ENCODE data around the gene MANF.

DNA sequence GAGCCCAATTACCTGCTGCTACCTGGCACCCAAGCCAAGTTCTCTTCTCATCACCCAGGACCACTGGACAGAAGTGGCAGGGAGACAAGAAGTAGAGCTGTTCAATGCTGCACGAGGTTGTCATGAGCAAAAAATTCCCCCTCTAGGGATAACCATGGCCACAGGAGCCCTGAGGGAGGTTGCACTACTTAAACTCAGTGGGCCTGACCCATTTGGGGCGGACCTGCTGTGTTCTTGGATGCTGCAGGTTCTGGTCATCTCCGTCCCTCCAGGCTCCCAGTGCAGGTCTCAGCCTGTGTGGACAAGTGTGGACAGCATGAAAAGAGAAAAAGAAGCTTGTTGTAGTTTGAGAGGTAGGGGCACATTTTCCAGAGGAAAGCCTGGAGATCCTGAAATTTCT lies 26.1 kb upstream of the MANF start:
- no peak for TF ChIP-seq POLR2A (IDR thresholded peaks at IDR 0.05)
- TF ChIP-seq, protein P1, sequence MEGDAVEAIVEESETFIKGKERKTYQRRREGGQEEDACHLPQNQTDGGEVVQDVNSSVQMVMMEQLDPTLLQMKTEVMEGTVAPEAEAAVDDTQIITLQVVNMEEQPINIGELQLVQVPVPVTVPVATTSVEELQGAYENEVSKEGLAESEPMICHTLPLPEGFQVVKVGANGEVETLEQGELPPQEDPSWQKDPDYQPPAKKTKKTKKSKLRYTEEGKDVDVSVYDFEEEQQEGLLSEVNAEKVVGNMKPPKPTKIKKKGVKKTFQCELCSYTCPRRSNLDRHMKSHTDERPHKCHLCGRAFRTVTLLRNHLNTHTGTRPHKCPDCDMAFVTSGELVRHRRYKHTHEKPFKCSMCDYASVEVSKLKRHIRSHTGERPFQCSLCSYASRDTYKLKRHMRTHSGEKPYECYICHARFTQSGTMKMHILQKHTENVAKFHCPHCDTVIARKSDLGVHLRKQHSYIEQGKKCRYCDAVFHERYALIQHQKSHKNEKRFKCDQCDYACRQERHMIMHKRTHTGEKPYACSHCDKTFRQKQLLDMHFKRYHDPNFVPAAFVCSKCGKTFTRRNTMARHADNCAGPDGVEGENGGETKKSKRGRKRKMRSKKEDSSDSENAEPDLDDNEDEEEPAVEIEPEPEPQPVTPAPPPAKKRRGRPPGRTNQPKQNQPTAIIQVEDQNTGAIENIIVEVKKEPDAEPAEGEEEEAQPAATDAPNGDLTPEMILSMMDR (IDR thresholded peaks at IDR 0.05) = no peak

Data from ovary (tissue), 3 donors.